Medulla oblongata (tissue), 1 donor: Measurements from ENCODE around the gene GPR107.

Source experiments
- DNase-seq: peaks from one replicate; pipeline ENCODE4 v3.0.0-alpha.2; 2015; ENCODE audit errors: extremely low spot score

Gene GPR107

GRCh38 chr9:130110166-130110565, 56.5 kb downstream of the GPR107 start:
- no peak for DNase-seq

GRCh38 chr9:130110596-130111021, 56.9 kb downstream of the GPR107 start:
- DNase-seq = no peak

DNA sequence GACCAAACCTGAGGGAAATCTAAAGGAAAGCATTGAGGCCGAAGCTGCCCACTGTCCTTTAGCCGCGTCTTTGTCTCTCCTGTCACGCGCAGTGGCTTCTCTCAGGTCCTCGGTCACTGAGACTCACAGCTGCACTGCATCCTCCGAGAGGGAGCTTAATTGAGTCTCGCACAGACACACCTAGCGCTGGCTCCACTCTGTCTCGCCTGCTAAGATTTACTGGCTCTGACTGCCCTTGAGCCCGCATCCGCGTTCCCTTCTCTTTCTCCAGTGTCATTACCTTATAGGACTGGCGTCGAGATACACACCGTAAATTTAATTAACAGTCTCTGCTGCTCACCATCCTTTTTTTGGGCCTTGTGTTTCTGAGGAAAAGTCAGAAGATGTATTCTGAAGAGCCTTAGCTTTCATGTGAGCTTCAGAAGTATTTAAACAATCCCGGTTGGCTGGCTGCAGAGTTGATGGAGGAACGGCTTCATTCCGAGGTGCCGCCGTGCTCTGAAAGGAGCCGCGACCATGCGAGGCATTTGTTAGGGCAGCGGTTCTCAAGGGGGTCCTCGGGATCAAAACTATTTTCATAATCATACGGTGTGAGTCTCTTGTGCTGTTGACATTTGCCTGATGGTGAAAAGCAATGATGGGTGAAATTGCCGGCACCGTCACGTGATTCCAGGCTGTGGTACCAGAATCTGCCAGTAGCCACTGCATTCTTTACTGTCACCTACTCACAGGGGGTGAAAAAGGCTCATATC, 58.3 kb downstream of the GPR107 start:
- DNase-seq = no peak

DNA sequence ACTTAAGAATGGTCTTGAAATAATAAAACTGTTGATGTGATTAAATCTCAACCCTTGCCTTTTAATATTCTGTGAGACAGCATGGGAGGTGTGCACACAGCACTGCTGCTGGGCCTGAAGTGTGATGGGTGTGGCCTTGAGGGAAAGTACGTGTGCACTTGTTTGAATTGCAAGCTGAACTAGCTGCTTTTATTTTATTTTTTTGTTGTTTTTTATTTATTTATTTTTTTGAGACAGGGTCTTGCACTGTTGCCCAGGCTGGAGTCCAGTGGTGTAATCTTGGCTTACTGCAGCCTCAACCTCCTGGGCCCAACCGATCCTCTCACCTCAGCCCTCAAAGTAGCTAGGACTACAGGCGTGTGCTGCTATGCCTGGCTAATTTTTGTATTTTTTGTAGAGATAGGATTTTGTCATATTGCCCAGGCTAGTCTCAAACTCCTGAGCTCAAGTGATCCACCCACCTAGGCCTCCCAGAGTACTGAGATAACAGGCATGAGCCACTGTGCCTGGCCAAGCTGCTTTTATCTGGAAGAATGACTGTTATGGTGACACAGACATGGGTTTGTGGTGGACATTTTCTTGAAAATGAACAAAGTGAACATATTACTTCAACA, 58.9 kb downstream of the GPR107 start:
- no peak for DNase-seq

- no peak for DNase-seq
Observed at GRCh38 chr9:130114741-130115140, 61.0 kb downstream of the GPR107 start.

- no peak for DNase-seq
Observed at GRCh38 chr9:130116346-130116745, 62.6 kb downstream of the GPR107 start.

- DNase-seq = no peak
Observed at GRCh38 chr9:130117376-130117775, 63.7 kb downstream of the GPR107 start.

DNA sequence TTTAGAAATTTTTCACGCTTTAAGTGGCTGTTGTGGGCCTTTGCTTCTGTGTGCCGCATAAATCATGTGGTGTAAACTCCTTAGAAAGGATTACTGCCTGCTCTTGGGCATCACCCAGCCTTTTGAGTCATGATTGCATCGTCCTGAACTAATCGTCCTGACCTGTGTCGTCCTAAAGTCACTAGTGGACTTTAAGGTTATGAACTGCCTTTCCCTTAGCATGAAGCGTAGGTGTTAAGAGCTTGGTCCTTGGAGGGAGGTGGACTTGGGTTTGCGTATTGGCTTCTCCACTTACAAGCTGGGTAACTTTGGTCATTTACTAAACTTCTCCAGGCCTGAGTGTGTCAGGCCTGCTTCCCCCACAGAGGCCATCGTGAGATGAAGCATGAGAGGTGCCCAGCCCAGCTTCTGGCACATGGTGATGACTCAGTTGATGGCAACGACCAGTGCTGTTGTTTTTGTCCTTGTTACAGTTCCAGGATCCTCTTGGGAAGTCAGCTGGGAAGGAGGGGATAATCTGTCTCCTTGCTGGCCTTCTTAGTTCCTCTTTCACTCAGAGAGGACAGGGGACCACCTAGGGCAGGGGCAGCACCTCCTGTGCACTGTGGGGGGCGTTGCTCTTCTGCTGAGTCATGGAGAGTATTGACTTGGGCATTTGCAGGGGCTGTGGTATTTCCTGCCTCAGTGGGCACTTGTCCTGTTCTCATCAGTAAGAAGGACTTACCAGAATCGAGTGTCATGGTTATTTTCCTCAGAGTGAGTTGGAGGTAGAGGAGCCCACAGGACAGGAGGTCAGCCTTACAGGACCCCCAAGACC, 64.3 kb downstream of the GPR107 start:
- DNase-seq = peak; percentile 24

GRCh38 chr9:130118841-130119518, 65.3 kb downstream of the GPR107 start:
- DNase-seq = no peak

GRCh38 chr9:130119519-130120298, 66.0 kb downstream of the GPR107 start:
- DNase-seq = no peak

DNA sequence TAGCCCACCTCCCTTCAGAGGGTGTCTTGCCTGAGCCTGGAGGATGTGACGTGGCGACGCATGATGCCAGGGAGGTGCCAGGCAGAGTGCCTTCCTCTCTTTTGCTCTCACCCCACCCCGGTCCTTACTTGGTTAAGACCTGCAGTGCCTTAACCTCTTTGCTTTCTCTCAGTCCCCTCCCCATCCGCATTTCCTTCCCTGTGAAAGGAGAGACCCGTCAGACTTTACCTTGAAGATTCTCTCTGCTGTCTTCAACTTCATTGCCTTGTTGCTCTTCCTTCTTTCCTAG, 66.5 kb downstream of the GPR107 start:
- DNase-seq = no peak

GRCh38 chr9:130120832-130121231, 67.1 kb downstream of the GPR107 start:
- no peak for DNase-seq

DNA sequence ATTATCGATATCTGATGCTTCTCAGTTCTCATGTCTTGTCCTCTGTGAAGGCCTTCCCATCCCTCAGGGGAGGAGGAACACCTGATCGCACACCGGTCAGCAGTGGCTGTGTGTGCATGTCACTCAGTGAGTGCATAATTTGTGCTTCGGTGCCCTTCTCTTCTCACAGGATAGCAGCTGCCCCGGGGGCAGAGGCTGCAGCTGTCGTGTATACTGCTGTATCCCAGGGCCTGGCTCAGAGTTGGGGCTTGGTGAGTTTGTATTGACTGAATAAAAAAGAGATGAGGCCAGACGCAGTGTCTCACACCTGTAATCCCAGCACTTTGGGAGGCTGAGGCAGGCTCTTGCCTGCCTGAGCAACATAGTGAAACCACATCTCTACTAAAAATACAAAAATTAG, 68.8 kb downstream of the GPR107 start:
- no peak for DNase-seq

DNA sequence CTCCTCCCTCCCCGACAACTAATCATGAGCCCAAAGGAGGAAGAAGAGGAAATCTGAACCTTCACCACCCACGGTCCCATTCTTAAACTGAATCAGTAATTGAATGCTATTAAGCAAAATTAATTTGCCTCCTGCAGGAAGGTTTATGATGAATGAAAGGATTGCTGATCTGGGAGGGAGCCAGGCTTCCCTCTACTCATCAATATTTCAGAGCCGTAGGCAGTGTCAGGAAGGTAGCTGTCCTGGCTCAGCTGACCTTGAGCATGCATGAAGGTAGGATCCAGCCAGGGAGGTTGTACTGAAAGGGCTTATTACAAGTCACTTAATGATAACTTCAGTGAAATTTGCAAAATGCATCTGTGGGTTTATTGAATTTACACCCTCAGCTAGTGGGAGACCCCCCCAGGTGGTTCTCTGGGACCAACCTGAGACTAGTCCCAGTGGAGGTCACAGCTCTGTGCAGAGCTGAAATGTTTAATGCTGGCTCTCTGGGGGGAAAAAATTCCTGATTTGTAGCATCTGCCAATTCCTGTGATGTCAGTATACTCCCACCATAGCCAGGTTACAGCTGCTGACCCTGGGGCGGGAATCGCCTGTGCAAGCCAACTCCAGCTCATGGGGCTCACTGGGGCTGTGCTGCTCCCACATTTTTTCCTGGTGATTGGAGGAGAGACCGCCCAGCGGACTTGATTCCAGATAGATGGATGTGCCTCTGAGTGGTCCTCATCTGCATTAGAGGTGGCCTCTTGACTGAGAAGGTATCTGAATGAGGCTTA, 70.6 kb downstream of the GPR107 start:
- DNase-seq = no peak

DNA sequence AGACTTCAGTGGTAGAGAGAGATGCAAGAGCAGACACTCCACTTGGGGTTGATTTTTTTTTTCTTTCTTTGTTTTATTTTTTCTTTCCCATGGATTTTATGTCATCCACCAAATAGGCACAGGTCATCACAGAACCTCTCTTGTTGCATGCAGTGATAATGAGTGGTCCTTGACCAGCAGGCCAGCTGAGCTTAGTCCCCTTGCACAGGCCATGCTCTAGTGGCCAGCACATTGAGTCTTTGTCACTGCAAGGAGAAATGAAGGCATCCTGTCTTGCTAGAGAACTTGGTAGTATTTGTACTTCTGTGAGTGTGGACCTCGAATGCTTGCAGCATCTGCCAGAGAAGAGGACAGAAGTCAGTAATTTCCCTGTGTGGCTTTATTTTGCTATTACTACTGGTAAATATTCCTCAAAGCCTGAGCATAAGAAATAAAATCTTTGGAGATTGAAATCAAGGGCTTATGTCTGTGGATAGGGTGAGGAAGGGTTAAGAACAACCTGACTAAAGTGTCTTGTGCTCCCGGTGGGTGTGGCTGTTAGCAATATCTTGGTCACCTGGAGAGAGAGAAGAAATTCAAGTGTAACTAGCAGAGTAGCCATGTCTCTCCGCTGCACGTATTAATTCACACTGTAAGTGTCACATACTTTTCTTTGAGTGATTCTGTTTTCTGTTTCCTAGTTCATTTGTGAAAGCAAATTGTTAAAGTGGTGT, 73.2 kb downstream of the GPR107 start:
- no peak for DNase-seq

- DNase-seq = peak; percentile 38
Observed at GRCh38 chr9:130128251-130128650, 74.5 kb downstream of the GPR107 start.

- DNase-seq = peak; percentile 83
Observed at GRCh38 chr9:130128733-130129431, 75.2 kb downstream of the GPR107 start.

DNA sequence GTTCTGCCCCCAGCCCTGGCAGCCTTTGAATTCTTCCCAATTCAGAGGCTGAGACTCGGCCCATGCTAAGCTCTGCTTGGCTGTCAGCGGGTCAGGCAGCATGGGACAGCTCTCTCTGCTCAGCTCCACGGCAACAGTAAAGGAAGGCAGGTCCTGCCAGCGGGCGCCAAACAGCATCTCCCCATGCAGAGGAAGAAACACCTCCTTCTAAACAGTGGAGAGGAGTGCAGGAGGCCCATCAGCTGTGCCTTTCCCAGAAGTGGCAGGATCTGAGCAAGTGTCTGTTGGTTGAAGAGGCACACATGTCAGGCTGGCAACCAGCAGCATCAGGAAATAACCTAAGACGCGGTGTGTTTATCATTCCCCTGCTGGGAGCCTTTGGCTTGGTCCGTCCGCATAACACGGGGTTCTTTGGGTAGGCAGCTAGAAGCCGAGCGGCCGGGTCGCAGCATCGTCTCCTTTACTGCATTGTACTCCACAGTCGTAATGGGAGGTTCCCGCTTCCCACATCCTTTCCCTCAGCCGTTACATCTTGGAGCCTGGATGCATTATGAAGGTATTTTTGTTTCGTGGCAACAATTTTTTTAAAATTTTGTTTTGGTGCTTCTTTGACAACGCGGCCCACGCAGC, 75.8 kb downstream of the GPR107 start:
- peak; percentile 67 for DNase-seq

- no peak for DNase-seq
Observed at GRCh38 chr9:130132746-130133145, 79.0 kb downstream of the GPR107 start.
